ENCODE results near the gene PDGFRB. TPM values are rescaled to one million over a fixed set of nuclear protein-coding genes. Genes with fewer than 3 reads are reported as not detected.

Gene PDGFRB
- total RNA-seq, 1 donor from 2014 or later = 39.7 TPM

GRCh38 chr5:150126199-150126920 is 29.3 kb downstream of the PDGFRB start:
- no peak for TF ChIP-seq CTCF (IDR thresholded peaks at IDR 0.05; ENCODE audit: borderline replicate concordance)
- no peak for DNase-seq
- Histone ChIP-seq H3K4me3 (no peak overlapping the region), H3K9me3 (replicated peaks) (no peaks in the 10 kb centered on the region), H3K4me1 (peaks cover 18% of the 10 kb centered on the region), H3K27ac (replicated peaks) (peak overlapping the region; percentile 33), H3K27me3 (ENCODE audit: low read depth) (no peaks in the 10 kb centered on the region), H3K36me3 (peaks cover 52% of the 10 kb centered on the region)
- intact Hi-C loops (cut with micrococcal nuclease) = no loop called here

GRCh38 chr5:150125334-150125733 is 30.3 kb downstream of the PDGFRB start:
- no peak overlapping the region for H3K4me3 ChIP-seq
- intact Hi-C loops (cut with micrococcal nuclease) = no loop called here
- no peaks in the 10 kb centered on the region for H3K27me3 ChIP-seq (ENCODE audit: low read depth)
- no peak for TF ChIP-seq CTCF (IDR thresholded peaks at IDR 0.05; ENCODE audit: borderline replicate concordance)
- H3K36me3 ChIP-seq = peaks cover 52% of the 10 kb centered on the region
- no peak for DNase-seq
- peak overlapping the region; percentile 11 for H3K27ac ChIP-seq (replicated peaks)
- no peaks in the 10 kb centered on the region for H3K9me3 ChIP-seq (replicated peaks)
- H3K4me1 ChIP-seq = peaks cover 16% of the 10 kb centered on the region

GRCh38 chr5:150124596-150124995 is 31.0 kb downstream of the PDGFRB start:
- Histone ChIP-seq H3K27ac (replicated peaks) (no peak overlapping the region), H3K27me3 (ENCODE audit: low read depth) (no peaks in the 10 kb centered on the region), H3K4me3 (no peak overlapping the region), H3K36me3 (peaks cover 59% of the 10 kb centered on the region), H3K4me1 (peaks cover 8% of the 10 kb centered on the region), H3K9me3 (replicated peaks) (no peaks in the 10 kb centered on the region)
- intact Hi-C loops (cut with micrococcal nuclease) = no loop called here
- no peak for DNase-seq
- no peak for TF ChIP-seq CTCF (IDR thresholded peaks at IDR 0.05; ENCODE audit: borderline replicate concordance)

GRCh38 chr5:150124111-150124557 is 31.5 kb downstream of the PDGFRB start:
- H3K9me3 ChIP-seq (replicated peaks) = no peaks in the 10 kb centered on the region
- H3K27me3 ChIP-seq (ENCODE audit: low read depth) = no peaks in the 10 kb centered on the region
- no peak overlapping the region for H3K4me3 ChIP-seq
- H3K4me1 ChIP-seq = peaks cover 6% of the 10 kb centered on the region
- no peak overlapping the region for H3K27ac ChIP-seq (replicated peaks)
- peaks cover 62% of the 10 kb centered on the region for H3K36me3 ChIP-seq
- no peak for DNase-seq
- intact Hi-C loops (cut with micrococcal nuclease) = no loop called here
- no peak for TF ChIP-seq CTCF (IDR thresholded peaks at IDR 0.05; ENCODE audit: borderline replicate concordance)

GRCh38 chr5:150123542-150123941 is 32.1 kb downstream of the PDGFRB start:
- Histone ChIP-seq H3K27ac (replicated peaks) (no peak overlapping the region), H3K4me3 (no peak overlapping the region), H3K36me3 (peaks cover 62% of the 10 kb centered on the region), H3K27me3 (ENCODE audit: low read depth) (no peaks in the 10 kb centered on the region), H3K4me1 (peaks cover 6% of the 10 kb centered on the region), H3K9me3 (replicated peaks) (no peaks in the 10 kb centered on the region)
- DNase-seq = no peak
- TF ChIP-seq CTCF (IDR thresholded peaks at IDR 0.05; ENCODE audit: borderline replicate concordance) = no peak
- intact Hi-C loops (cut with micrococcal nuclease) = no loop called here
